GM12878 (cell line): ENCODE measurements around the gene LIPA. TPM values are rescaled to one million over a fixed set of nuclear protein-coding genes. Genes with fewer than 3 reads are reported as not detected.

ENCODE experiments used
- CTCF ChIP-seq, 3 experiments: IDR thresholded peaks in 2 of 3; conservative IDR thresholded peaks in 1 of 3; 2 replicates each; pipeline ENCODE4 v1.5.1; 2011; ENCODE audit warnings: low read depth in 3 of 3, low read length in 3 of 3, mild to moderate bottlenecking in 3 of 3, control low read depth in 2 of 3, moderate library complexity in 2 of 3, inconsistent platforms in 1 of 3, mixed read lengths in 1 of 3; ENCODE audit not compliant: control insufficient read depth in 2 of 3, insufficient read depth in 1 of 3; ENCODE audit errors: extremely low read depth in 1 of 3
- EED ChIP-seq: sonication (generic); IDR thresholded peaks from 2 replicates; pipeline ENCODE4 v1.6.1; 2016; ENCODE audit warnings: antibody characterized with exemption, low read depth
- FOXM1 ChIP-seq: IDR thresholded peaks from 2 replicates; pipeline ENCODE4 v1.6.1; 2012; ENCODE audit warnings: low read depth, mild to moderate bottlenecking, inconsistent platforms, low read length, moderate library complexity
- HDAC6 ChIP-seq: fragments of 200-600 bp; sonication (generic); IDR thresholded peaks from one replicate; pipeline ENCODE4 v1.8.0; 2017; ENCODE audit warnings: antibody characterized with exemption; ENCODE audit not compliant: unreplicated experiment
- MXI1 ChIP-seq: fragments of 150-350 bp; IDR thresholded peaks from 2 replicates; pipeline ENCODE4 v1.6.1; 2011; ENCODE audit warnings: low read depth, mild to moderate bottlenecking, inconsistent platforms, low read length, improper control_type of control experiment
- PBX3 ChIP-seq: IDR thresholded peaks from 2 replicates; pipeline ENCODE4 v1.6.1; 2011; ENCODE audit warnings: mild to moderate bottlenecking, low read depth, low read length, moderate library complexity; ENCODE audit not compliant: insufficient replicate concordance
- POLR2A ChIP-seq: IDR thresholded peaks from 2 replicates; pipeline ENCODE4 v1.6.1; 2011; ENCODE audit warnings: low read depth, mild to moderate bottlenecking, low read length
- POLR2AphosphoS2 ChIP-seq: IDR thresholded peaks from 2 replicates; pipeline ENCODE4 v1.6.1; 2011; ENCODE audit warnings: low read depth, mild to moderate bottlenecking, low read length, improper control_type of control experiment, moderate library complexity
- POU2F2 ChIP-seq: IDR thresholded peaks from 3 replicates; pipeline ENCODE4 v1.6.1; 2011; ENCODE audit warnings: low read depth, mild to moderate bottlenecking, low read length, borderline replicate concordance
- SRF ChIP-seq, 2 experiments: IDR thresholded peaks; 2 replicates each; pipeline ENCODE4 v1.6.1; 2011; ENCODE audit warnings: low read depth in 2 of 2, low read length in 2 of 2, mild to moderate bottlenecking in 1 of 2, moderate library complexity in 1 of 2
- STAT3 ChIP-seq: IDR thresholded peaks from 2 replicates; pipeline ENCODE4 v1.6.1; 2011; ENCODE audit warnings: low read depth, low read length, improper control_type of control experiment
- polyA plus RNA-seq, 11 experiments: library from polyadenylated mRNA; depleted of rRNA in 4 of 11; unstranded in 6 of 11; stranded (reverse) in 5 of 11; fragments of >200 nt; fragmentation: Nextera tagmentation in 4 of 11; fragmentation: Illumina TruSeq in 1 of 11; extraction: Ambion mirVana in 4 of 11; extraction: Trizol in 1 of 11; gene quantifications; 1 replicate in 1 of 11; 2 replicates in 10 of 11; pipeline versions ENCODE4 v1.2.1 to v1.2.3, GENCODE V29; 2011 to 2016; ENCODE audit warnings: inconsistent platforms in 2 of 11, missing spikeins in 2 of 11, low read depth in 1 of 11
- total RNA-seq, 4 experiments: library from RNA; depleted of rRNA in 3 of 4; stranded (reverse); fragments of >200 nt in 3 of 4; fragmentation: Illumina TruSeq in 1 of 4; extraction: Trizol in 1 of 4; gene quantifications; 2 replicates each; pipeline versions ENCODE4 v1.2.1 to v1.2.3, GENCODE V29; 2013 to 2021
- TF ChIP-seq, protein P1 (sequence below): IDR thresholded peaks from 2 replicates; pipeline ENCODE4 v1.6.1; 2012; ENCODE audit warnings: improper control_type of control experiment, low read depth, low read length; ENCODE audit not compliant: insufficient replicate concordance

Gene LIPA
- total and polyA plus RNA-seq, 10 of the 15 experiments (the other 5 are each of a cell fraction or from before 2014, with no cell fraction given) = 31.1 to 50.3 (median 39.5) TPM

DNA sequence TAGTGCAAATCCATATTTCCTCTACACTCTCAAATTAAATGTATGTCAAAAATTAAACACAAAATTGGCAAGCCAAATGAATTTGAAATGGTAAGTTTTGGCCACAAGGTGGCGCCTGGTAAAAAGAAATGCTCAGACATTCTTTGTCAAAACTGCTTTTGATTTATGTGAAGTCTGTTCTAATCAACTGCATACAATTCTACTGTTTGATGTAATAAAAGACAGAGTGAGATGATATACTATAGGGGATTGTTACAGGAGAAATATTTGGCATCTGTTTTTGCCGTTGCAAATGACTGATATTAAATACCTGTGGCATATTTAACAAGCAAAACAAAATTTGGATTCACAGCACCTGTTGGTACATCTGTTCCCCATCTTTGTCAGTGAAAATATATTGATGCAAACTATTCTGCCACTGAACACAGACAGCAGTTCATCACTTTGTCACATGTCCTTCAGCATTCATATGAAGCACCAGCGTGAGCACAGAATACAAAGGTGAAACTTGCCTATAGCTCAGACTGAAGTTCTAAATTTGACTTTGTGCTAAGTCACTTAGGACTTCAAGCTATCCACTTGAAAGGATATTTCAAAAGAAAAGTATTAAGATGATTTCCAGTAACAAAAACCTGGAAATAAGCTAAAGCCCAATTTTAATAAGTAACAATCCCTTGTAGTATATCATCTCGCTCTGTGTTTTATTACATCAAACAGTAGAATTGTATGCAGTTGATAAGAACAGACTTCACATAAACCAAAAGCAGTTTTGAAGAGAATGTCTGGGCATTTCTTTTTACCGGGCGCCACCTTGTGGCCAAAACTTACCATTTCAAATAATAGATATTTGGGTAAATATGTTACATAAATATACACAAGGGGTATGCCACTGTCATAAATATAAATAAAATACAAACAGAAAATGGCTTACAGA is 34.3 kb downstream of the LIPA start (continued):
- TF ChIP-seq, protein P1, sequence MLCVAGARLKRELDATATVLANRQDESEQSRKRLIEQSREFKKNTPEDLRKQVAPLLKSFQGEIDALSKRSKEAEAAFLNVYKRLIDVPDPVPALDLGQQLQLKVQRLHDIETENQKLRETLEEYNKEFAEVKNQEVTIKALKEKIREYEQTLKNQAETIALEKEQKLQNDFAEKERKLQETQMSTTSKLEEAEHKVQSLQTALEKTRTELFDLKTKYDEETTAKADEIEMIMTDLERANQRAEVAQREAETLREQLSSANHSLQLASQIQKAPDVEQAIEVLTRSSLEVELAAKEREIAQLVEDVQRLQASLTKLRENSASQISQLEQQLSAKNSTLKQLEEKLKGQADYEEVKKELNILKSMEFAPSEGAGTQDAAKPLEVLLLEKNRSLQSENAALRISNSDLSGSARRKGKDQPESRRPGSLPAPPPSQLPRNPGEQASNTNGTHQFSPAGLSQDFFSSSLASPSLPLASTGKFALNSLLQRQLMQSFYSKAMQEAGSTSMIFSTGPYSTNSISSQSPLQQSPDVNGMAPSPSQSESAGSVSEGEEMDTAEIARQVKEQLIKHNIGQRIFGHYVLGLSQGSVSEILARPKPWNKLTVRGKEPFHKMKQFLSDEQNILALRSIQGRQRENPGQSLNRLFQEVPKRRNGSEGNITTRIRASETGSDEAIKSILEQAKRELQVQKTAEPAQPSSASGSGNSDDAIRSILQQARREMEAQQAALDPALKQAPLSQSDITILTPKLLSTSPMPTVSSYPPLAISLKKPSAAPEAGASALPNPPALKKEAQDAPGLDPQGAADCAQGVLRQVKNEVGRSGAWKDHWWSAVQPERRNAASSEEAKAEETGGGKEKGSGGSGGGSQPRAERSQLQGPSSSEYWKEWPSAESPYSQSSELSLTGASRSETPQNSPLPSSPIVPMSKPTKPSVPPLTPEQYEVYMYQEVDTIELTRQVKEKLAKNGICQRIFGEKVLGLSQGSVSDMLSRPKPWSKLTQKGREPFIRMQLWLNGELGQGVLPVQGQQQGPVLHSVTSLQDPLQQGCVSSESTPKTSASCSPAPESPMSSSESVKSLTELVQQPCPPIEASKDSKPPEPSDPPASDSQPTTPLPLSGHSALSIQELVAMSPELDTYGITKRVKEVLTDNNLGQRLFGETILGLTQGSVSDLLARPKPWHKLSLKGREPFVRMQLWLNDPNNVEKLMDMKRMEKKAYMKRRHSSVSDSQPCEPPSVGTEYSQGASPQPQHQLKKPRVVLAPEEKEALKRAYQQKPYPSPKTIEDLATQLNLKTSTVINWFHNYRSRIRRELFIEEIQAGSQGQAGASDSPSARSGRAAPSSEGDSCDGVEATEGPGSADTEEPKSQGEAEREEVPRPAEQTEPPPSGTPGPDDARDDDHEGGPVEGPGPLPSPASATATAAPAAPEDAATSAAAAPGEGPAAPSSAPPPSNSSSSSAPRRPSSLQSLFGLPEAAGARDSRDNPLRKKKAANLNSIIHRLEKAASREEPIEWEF = no peak
- TF ChIP-seq MXI1 (no peak), POLR2AphosphoS2 (no peak), HDAC6 (no peak), SRF (IDR thresholded peaks at IDR 0.05; ENCODE audit: low read depth in 2 of 2, low read length in 2 of 2) (no peak), PBX3 (no peak), POU2F2 (no peak), STAT3 (no peak), CTCF (IDR thresholded peaks at IDR 0.05 in 2 of 3, conservative IDR thresholded peaks at IDR 0.05 in 1 of 3; ENCODE audit: control insufficient read depth in 2 of 3, extremely low read depth in 1 of 3, insufficient read depth in 1 of 3, low read depth in 3 of 3, low read length in 3 of 3) (peak; percentile 50 to 66 (median 64)), POLR2A (no peak), FOXM1 (no peak), EED (no peak)
- TF ChIP-seq, all 136 proteins: peak for 4
